IMR-90 (cell line): ENCODE data around the gene SRGAP3. TPM values are rescaled to one million over a fixed set of nuclear protein-coding genes. Genes with fewer than 3 reads are reported as not detected.

ENCODE experiments used
- ATAC-seq: fragments of 200-7000 bp; cut with Tn5 transposase; 2 replicates; pipeline ENCODE4 v1.9.1; 2020; ENCODE audit warnings: low read depth, mild to moderate bottlenecking, moderate library complexity
- BruUV-seq: library from RNA; stranded (reverse); fragments of 400-500 nt; replicated peaks from 2 replicates; lab custom pipeline; 2021; lab: Mats Ljungman, UMichigan
- CTCF ChIA-PET: fragments of 300-600 bp; formaldehyde crosslinking; extraction: SDS; loops from one replicate; lab custom pipeline; 2021; ENCODE audit warnings: antibody characterized with exemption; lab: Yijun Ruan, JAX
- POLR2A ChIA-PET: fragments of 300-600 bp; sonication (Branson Sonifier 250); formaldehyde crosslinking; loops from one replicate; lab custom pipeline; 2022; ENCODE audit warnings: antibody characterized with exemption; ENCODE audit not compliant: unreplicated experiment; lab: Charles Lee
- DNase-seq: peaks from one replicate; pipeline ENCODE4 v3.0.0; 2013
- H2AFZ ChIP-seq: replicated peaks from 2 replicates; pipeline ENCODE3; 2013; ENCODE audit warnings: low read length, mild to moderate bottlenecking; ENCODE audit not compliant: poor library complexity
- H2AK5ac ChIP-seq: 2 replicates; pipeline ENCODE4 v1.6.1; 2013; ENCODE audit warnings: low read depth, low read length, inconsistent platforms
- H2AK9ac ChIP-seq: replicated peaks from 2 replicates; pipeline ENCODE3; 2013; ENCODE audit warnings: mild to moderate bottlenecking, low read depth, low read length, moderate library complexity; ENCODE audit not compliant: poor library complexity
- H2BK120ac ChIP-seq: 2 replicates; pipeline ENCODE4 v1.6.1; 2013; ENCODE audit warnings: low read depth, low read length, inconsistent platforms
- H2BK15ac ChIP-seq: 3 replicates; pipeline ENCODE4 v1.6.1; 2013; ENCODE audit warnings: low read depth, low read length, inconsistent platforms
- H2BK20ac ChIP-seq: 2 replicates; pipeline ENCODE4 v1.6.1; 2013; ENCODE audit warnings: low read depth, mild to moderate bottlenecking, inconsistent platforms, low read length, moderate library complexity
- H2BK5ac ChIP-seq: 2 replicates; pipeline ENCODE4 v1.6.1; 2013; ENCODE audit warnings: mild to moderate bottlenecking, low read depth, low read length, inconsistent platforms; ENCODE audit not compliant: poor library complexity, severe bottlenecking
- H3K14ac ChIP-seq: replicated peaks from 2 replicates; pipeline ENCODE4 v1.6.1; 2013; ENCODE audit warnings: low read depth, low read length, inconsistent platforms
- H3K18ac ChIP-seq: 2 replicates; pipeline ENCODE4 v1.6.1; 2013; ENCODE audit warnings: low read depth, low read length, control low read depth
- H3K23ac ChIP-seq: 2 replicates; pipeline ENCODE4 v1.6.1; 2013; ENCODE audit warnings: low read depth, low read length, inconsistent platforms
- H3K27ac ChIP-seq: 2 replicates; pipeline ENCODE4 v1.5.1; 2013; ENCODE audit warnings: mild to moderate bottlenecking, control low read depth, low read length; ENCODE audit not compliant: insufficient read depth
- H3K27me3 ChIP-seq: 2 replicates; pipeline ENCODE4 v1.6.1; 2013; ENCODE audit warnings: low read length; ENCODE audit not compliant: control insufficient read depth, insufficient read depth
- H3K36me3 ChIP-seq: 2 replicates; pipeline ENCODE4 v1.6.1; 2013; ENCODE audit warnings: low read length, mixed read lengths; ENCODE audit not compliant: control insufficient read depth, insufficient read depth
- H3K4ac ChIP-seq: 2 replicates; pipeline ENCODE4 v1.6.1; 2013; ENCODE audit warnings: low read depth, low read length, inconsistent platforms
- H3K4me1 ChIP-seq: 2 replicates; pipeline ENCODE4 v1.6.1; 2013; ENCODE audit warnings: low read length, mixed read lengths; ENCODE audit not compliant: control insufficient read depth, insufficient read depth
- H3K4me2 ChIP-seq: 2 replicates; pipeline ENCODE4 v1.6.1; 2013; ENCODE audit warnings: low read depth, mild to moderate bottlenecking, control low read depth, low read length, moderate library complexity
- H3K4me3 ChIP-seq: 2 replicates; pipeline ENCODE4 v1.5.1; 2013; ENCODE audit warnings: low read depth, mild to moderate bottlenecking, control low read depth, low read length, moderate library complexity; ENCODE audit not compliant: insufficient read depth
- H3K56ac ChIP-seq: 2 replicates; pipeline ENCODE4 v1.6.1; 2013; ENCODE audit warnings: low read length, inconsistent platforms; ENCODE audit not compliant: insufficient read depth; ENCODE audit errors: extremely low read depth
- H3K79me1 ChIP-seq, 2 experiments: 2 replicates each; pipeline ENCODE4 v1.6.1; 2013; ENCODE audit warnings: low read length in 2 of 2, inconsistent platforms in 1 of 2, low read depth in 1 of 2
- H3K9ac ChIP-seq: 2 replicates; pipeline ENCODE4 v1.6.1; 2013; ENCODE audit warnings: low read depth, low read length, control low read depth
- H3K9me1 ChIP-seq: 2 replicates; pipeline ENCODE4 v1.6.1; 2013; ENCODE audit warnings: low read length, inconsistent platforms; ENCODE audit not compliant: insufficient read depth
- H3K9me3 ChIP-seq: 2 replicates; pipeline ENCODE4 v1.6.1; 2013; ENCODE audit warnings: low read length; ENCODE audit not compliant: control insufficient read depth, insufficient read depth
- H4K20me1 ChIP-seq: 2 replicates; pipeline ENCODE4 v1.6.1; 2013; ENCODE audit warnings: low read length, inconsistent platforms; ENCODE audit not compliant: insufficient read depth
- H4K5ac ChIP-seq: 2 replicates; pipeline ENCODE4 v1.6.1; 2013; ENCODE audit warnings: mild to moderate bottlenecking, low read depth, low read length, control low read depth
- H4K8ac ChIP-seq, 2 experiments: 2 replicates each; pipeline ENCODE4 v1.6.1; 2013; ENCODE audit warnings: low read depth in 2 of 2, low read length in 2 of 2, control low read depth in 1 of 2, inconsistent platforms in 1 of 2
- H4K91ac ChIP-seq: 2 replicates; pipeline ENCODE4 v1.6.1; 2013; ENCODE audit warnings: low read depth, low read length, inconsistent platforms; ENCODE audit not compliant: insufficient read depth
- CHD1 ChIP-seq: IDR thresholded peaks from 2 replicates; pipeline ENCODE4 v1.6.1; 2012; ENCODE audit warnings: low read depth, low read length, improper control_type of control experiment
- ELK1 ChIP-seq: fragments of 150-350 bp; IDR thresholded peaks from 2 replicates; pipeline ENCODE4 v1.6.1; 2016; ENCODE audit warnings: low read depth, mild to moderate bottlenecking, low read length, moderate library complexity, borderline replicate concordance
- FOS ChIP-seq: fragments of 150-350 bp; IDR thresholded peaks from 2 replicates; pipeline ENCODE4 v1.6.1; 2016; ENCODE audit warnings: low read depth, low read length
- MAZ ChIP-seq: IDR thresholded peaks from 2 replicates; pipeline ENCODE4 v1.6.1; 2012; ENCODE audit warnings: low read depth, mild to moderate bottlenecking, low read length, improper control_type of control experiment, moderate library complexity, borderline replicate concordance
- MXI1 ChIP-seq: IDR thresholded peaks from 2 replicates; pipeline ENCODE4 v1.6.1; 2012; ENCODE audit warnings: low read depth, mild to moderate bottlenecking, low read length, moderate library complexity, borderline replicate concordance
- NFE2L2 ChIP-seq: fragments of 150-350 bp; IDR thresholded peaks from 2 replicates; pipeline ENCODE4 v1.6.1; 2016; ENCODE audit warnings: low read depth, mild to moderate bottlenecking, low read length
- POLR2A ChIP-seq: IDR thresholded peaks from 2 replicates; pipeline ENCODE4 v1.6.1; 2012; ENCODE audit warnings: mild to moderate bottlenecking, low read depth, low read length
- WGBS, 2 experiments: methylation state at CpG; one replicate each; pipeline versions ENCODE4 v1.1.5 to v1.1.7; 2013; ENCODE audit warnings: missing lambda C conversion rate in 2 of 2; ENCODE audit not compliant: insufficient read length in 1 of 2; ENCODE audit errors: extremely low coverage in 2 of 2; 5-methylcytosine and 5-hydroxymethylcytosine counted together
- dilution Hi-C: fragments of 300-500 bp; cut with HindIII; formaldehyde crosslinking; loops from one replicate; pipeline ENCODE4 v1.14.3; 2018; ENCODE audit warnings: low sequenced_read_pairs; ENCODE audit not compliant: unreplicated experiment
- in situ Hi-C: fragments of 300-500 bp; cut with MboI; formaldehyde crosslinking; loops from 3 replicates; pipeline ENCODE4 v1.14.3; 2019; ENCODE audit warnings: low sequenced_read_pairs, inconsistent platforms, mixed read lengths
- intact Hi-C: fragments of 100-400 bp; cut with micrococcal nuclease; formaldehyde crosslinking; loops from 2 replicates; pipeline ENCODE4 v1.10.0; 2022
- polyA plus RNA-seq, 3 experiments: library from polyadenylated mRNA; depleted of rRNA; stranded (reverse); fragments of >200 nt; gene quantifications; 2 replicates each; pipeline ENCODE4 v1.2.3, GENCODE V29; 2012; ENCODE audit warnings: low replicate concordance in 1 of 3
- total RNA-seq: library from RNA; depleted of rRNA; stranded (reverse); fragments of >200 nt; gene quantifications from 2 replicates; pipeline ENCODE4 v1.2.3, GENCODE V29; 2012
- TF ChIP-seq, protein P1 (sequence below): conservative IDR thresholded peaks from 2 replicates; pipeline ENCODE4 v1.5.1; 2012; ENCODE audit warnings: mild to moderate bottlenecking, low read depth, low read length, improper control_type of control experiment
- TF ChIP-seq, protein P2 (sequence below): fragments of 150-350 bp; IDR thresholded peaks from 2 replicates; pipeline ENCODE4 v1.6.1; 2017; ENCODE audit warnings: mild to moderate bottlenecking, antibody characterized with exemption, low read length, low read depth

Gene SRGAP3
- total and polyA plus RNA-seq, 2 of the 4 experiments (the other 2 are of a cell fraction): 0.68 to 1.4 TPM

DNA sequence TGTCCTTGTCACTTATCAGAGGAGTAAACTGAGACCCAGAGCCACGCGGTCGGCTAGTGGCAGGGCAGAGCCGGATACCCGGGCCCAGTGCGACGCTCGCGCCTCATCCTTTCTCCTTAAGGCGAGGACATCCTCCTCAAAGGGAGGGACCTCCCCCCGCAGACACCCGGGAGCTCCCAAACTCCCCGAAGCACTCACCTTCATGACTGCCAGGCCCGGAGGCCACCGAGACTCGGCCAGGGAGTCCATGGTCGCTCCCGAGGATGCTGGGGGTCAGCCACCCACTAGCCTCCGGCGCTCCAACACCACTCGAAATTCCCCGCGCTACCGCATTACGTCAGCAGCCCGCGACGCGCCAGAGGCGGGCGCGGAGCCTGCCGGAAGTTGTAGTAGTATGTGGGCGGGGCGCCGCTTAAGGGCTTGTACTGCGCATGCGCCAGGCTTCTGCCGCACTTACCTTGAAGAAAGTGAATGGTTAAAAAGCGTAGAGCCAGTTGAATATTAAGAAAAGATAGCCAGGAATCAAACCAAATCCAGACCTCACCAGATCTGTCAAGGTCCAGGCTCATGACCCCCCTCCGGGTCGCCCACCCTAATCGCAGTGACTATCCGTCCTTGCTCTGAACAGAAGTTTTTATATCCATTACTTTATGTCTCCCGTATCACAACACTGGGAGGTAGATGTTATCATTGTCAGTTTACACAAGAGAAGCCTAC is 286.2 kb downstream of the SRGAP3 start, which contains the start of gene RAD18:
Gene RAD18, minus strand, starts transcription at position 336 of the 717 bp plus-strand sequence. Its CDS starts 87 bp downstream, at position 249.
- DNase-seq (peak; percentile 89), ATAC-seq (peak; percentile 97)
- 0% methylated on average over 4 of the region's 45 CpGs; no CpG with 5 or more reads in 1 of the 2 experiments for WGBS, 2 experiments
- Histone ChIP-seq H3K27ac (peak within 1 kb of the TSS; percentile 55), H2BK120ac (peak within 1 kb of the TSS; percentile 54), H2BK15ac (no peak within 1 kb of the TSS; the same call in 2 of the 3 replicates), H4K91ac (peak within 1 kb of the TSS; percentile 76), H2BK5ac (peak within 1 kb of the TSS; percentile 42), H3K18ac (peak within 1 kb of the TSS; percentile 12; the same call in 1 of the 2 replicates), H3K4ac (peak within 1 kb of the TSS; percentile 86), H2AFZ (peak within 1 kb of the TSS; percentile 97), H3K9ac (peak within 1 kb of the TSS; percentile 72), H3K4me2 (peak within 1 kb of the TSS; percentile 98), H3K27me3 (0 out of 2 replicates have a peak, but pooled peaks cover 2% of the 10 kb centered on the region), H2AK9ac (peak within 1 kb of the TSS; percentile 79), H2AK5ac (0 out of 2 replicates have a peak within 1 kb of the TSS, but pooled peaks have one; percentile 28), H3K14ac (peak within 1 kb of the TSS; percentile 98), H3K36me3 (peaks cover 2% of the 10 kb centered on the region; the same call in 1 of the 2 replicates), H3K56ac (peak within 1 kb of the TSS; percentile 81), H3K9me1 (peaks cover 4% of the 10 kb centered on the region; the same call in 1 of the 2 replicates), H3K9me3 (no peaks in the 10 kb centered on the region), H3K79me1 (peaks cover 12 to 23% of the 10 kb centered on the region in 2 experiments), H3K4me3 (peak within 1 kb of the TSS; percentile 78), H2BK20ac (peak within 1 kb of the TSS; percentile 24), H4K8ac (peak within 1 kb of the TSS; percentile 88 to 99), H3K4me1 (peaks cover 5% of the 10 kb centered on the region), H3K23ac (peak within 1 kb of the TSS; percentile 79; the same call in 1 of the 2 replicates), H4K20me1 (no peaks in the 10 kb centered on the region), H4K5ac (peak within 1 kb of the TSS; percentile 76)
- intact Hi-C loops: loop anchor here (2.0 to 10.0 kb wide), 4 partner anchors 76 to 518 kb away; partner anchors contain the start of gene OXTR
- ChIA-PET CTCF (no interaction called here), POLR2A (interaction anchor here (0.6 kb wide), 1 partner anchor 248 kb away, joined by 6 read pairs; no protein-coding TSS in a partner anchor)
- TSS peak; percentile 35 for BruUV-seq
- dilution Hi-C loops: no loop called here
- in situ Hi-C loops: loop anchor here (10.0 kb wide), 1 partner anchor 188 kb away; no protein-coding TSS in a partner anchor
- peak; percentile 55; the same call in 1 of the 2 replicates for TF ChIP-seq ELK1
- no peak for TF ChIP-seq CHD1
- peak; percentile 79 for TF ChIP-seq MXI1
- TF ChIP-seq POLR2A: peak; percentile 57
- TF ChIP-seq NFE2L2: no peak
- TF ChIP-seq, protein P1, sequence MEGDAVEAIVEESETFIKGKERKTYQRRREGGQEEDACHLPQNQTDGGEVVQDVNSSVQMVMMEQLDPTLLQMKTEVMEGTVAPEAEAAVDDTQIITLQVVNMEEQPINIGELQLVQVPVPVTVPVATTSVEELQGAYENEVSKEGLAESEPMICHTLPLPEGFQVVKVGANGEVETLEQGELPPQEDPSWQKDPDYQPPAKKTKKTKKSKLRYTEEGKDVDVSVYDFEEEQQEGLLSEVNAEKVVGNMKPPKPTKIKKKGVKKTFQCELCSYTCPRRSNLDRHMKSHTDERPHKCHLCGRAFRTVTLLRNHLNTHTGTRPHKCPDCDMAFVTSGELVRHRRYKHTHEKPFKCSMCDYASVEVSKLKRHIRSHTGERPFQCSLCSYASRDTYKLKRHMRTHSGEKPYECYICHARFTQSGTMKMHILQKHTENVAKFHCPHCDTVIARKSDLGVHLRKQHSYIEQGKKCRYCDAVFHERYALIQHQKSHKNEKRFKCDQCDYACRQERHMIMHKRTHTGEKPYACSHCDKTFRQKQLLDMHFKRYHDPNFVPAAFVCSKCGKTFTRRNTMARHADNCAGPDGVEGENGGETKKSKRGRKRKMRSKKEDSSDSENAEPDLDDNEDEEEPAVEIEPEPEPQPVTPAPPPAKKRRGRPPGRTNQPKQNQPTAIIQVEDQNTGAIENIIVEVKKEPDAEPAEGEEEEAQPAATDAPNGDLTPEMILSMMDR: no peak
- TF ChIP-seq FOS: no peak
- TF ChIP-seq, protein P2, sequence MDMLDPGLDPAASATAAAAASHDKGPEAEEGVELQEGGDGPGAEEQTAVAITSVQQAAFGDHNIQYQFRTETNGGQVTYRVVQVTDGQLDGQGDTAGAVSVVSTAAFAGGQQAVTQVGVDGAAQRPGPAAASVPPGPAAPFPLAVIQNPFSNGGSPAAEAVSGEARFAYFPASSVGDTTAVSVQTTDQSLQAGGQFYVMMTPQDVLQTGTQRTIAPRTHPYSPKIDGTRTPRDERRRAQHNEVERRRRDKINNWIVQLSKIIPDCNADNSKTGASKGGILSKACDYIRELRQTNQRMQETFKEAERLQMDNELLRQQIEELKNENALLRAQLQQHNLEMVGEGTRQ: 0 out of 2 replicates have a peak, but pooled peaks have one; percentile 11
- TF ChIP-seq MAZ: peak; percentile 70; the same call in 1 of the 2 replicates
